ENCODE measurements around the gene OR1G1.
"Not testable (repeated sequence)": the region's sequence is repeated elsewhere in the genome, so short reads cannot be mapped to it uniquely, and the experiment has no call there.

The OR1G1 gene

DNA sequence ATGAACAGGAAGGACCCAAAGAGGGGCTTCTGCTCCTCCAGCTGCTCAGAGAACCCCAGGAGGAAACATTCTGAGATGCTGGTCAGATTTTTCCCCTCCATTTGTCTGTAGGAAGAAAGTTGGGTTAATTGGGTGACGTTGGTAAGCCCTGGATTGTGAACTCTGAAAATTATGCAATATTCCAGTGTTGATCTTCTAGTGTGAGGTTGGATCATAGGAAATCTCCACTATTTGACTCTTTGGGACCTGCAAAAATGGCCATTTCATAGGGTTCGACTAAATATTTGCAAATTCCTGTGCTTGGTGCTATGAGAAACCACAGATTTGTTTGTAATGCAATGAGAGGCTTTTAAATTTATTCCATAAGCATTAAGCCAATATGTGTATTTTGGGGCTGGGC is at the start of gene OR1G1:
Gene OR1G1, minus strand, starts transcription at position 101 of the 400 bp plus-strand sequence. Its CDS starts 0 bp downstream, at position 101.
- DNase-seq (ENCODE audit: low read depth) = no peak

DNA sequence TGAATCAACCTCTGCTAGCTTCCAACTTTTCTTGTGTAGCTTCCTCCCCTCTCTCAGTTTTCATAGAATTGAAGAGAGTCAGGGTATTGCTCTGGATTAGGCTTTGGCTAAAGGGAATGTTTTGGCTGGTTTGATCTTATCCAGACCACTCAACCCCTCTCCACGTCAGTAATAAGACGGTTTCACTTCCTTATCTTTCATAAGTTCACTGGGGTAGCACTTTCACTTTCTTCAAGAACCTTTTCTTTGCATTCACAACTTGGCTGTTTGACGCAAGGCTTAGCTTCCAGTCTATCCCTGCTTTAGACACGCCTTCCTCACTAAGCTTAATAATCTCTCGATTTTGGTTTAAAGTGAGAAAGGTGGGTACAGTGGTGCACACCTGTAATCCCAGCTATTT is 40.2 kb upstream of the OR1G1 start:
- no peak for DNase-seq (ENCODE audit: low read depth)

DNA sequence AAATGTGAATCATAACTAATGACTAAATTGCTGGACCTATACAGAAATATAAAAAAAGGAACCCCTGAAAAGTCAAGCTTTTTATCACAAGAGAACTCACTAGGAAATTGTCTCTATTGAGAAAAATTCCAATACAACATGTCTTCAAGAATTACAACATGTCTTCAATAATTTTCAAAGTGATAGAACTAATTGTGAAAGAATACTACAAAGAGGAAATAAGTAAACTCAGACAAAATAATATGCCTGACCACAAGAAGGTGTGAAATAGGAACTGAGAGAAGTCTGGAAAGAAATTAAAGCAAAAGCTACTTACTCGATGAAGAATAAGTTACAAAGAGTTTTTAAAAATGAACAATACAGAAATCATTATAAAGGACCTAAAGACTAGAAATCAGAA is 29.9 kb upstream of the OR1G1 start:
- DNase-seq (ENCODE audit: low read depth) = no peak

DNA sequence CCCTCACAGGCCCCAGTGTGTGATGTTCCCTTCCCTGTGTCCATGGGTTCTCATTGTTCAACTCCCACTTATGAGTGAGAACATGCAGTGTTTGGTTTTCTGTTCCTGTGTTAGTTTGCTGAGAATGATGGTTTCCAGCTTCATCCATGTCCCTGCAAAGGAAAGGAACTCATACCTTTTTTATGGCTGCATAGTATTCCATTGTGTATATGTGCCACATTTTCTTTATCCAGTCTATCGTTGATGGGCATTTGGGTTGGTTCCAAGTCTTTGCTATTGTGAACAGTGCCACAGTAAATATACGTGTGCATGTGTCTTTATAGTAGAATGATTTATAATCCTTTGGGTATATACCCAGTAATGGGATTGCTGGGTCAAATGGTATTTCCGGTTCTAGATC is 10.1 kb upstream of the OR1G1 start:
- DNase-seq (ENCODE audit: low read depth) = not testable (repeated sequence)

DNA sequence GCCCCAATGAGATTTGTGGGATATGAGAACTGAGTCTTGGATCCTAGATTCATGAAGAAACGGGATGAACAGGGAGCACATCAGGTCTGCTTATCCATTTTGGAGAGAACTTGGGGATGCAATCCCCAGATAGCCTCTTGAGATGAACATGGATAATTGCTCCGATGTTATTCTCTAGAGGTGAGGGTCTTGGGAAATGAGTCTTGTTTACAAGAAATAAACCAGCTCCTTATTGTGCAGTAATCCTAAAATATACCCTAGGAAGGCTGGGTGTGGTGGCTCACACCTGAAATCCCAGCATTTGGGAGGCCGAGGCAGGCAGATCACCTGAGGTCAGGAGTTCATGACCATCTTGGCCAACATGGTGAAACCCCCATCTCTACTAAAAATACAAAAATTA is 23.0 kb downstream of the OR1G1 start, which contains the start of gene OR1D2:
Gene OR1D2, minus strand, starts transcription at position 101 of the 400 bp plus-strand sequence. CDS start 11,426 bp downstream, outside the sequence.
- no peak for DNase-seq (ENCODE audit: low read depth)

Data from T-helper 22 cell (primary cell).